HEK293T (cell line): Measurements from ENCODE around the gene RCAN1.

Source experiments
- CTCF ChIA-PET: fragments of 350-600 bp; formaldehyde crosslinking; extraction: SDS; loops from one replicate; lab custom pipeline; 2021; ENCODE audit warnings: antibody characterized with exemption, inconsistent platforms; lab: Yijun Ruan, JAX
- POLR2A ChIA-PET: fragments of 350-600 bp; formaldehyde crosslinking; extraction: SDS; loops from one replicate; lab custom pipeline; 2020; ENCODE audit warnings: antibody characterized with exemption, inconsistent platforms; lab: Yijun Ruan, JAX
- DNase-seq: peaks from one replicate; pipeline ENCODE4 v3.0.0; 2012; ENCODE audit warnings: mixed read lengths; ENCODE audit errors: extremely low spot score
- ARNT ChIP-seq: fragments of 450-650 bp; IDR thresholded peaks from 2 replicates; pipeline ENCODE4 v1.6.1; 2017; ENCODE audit warnings: mild to moderate bottlenecking
- BHLHE40 ChIP-seq: fragments of 450-650 bp; IDR thresholded peaks from 2 replicates; pipeline ENCODE4 v1.6.1; 2016; ENCODE audit warnings: mild to moderate bottlenecking, moderate library complexity, borderline replicate concordance
- CTBP1 ChIP-seq: fragments of 450-650 bp; IDR thresholded peaks from 2 replicates; pipeline ENCODE4 v1.6.1; 2016; ENCODE audit warnings: borderline replicate concordance
- ELF4 ChIP-seq: fragments of 450-650 bp; IDR thresholded peaks from 2 replicates; pipeline ENCODE4 v1.6.1; 2017; ENCODE audit warnings: antibody characterized with exemption
- FOXA1 ChIP-seq: fragments of 450-650 bp; IDR thresholded peaks from 2 replicates; pipeline ENCODE4 v1.6.1; 2016; ENCODE audit warnings: mild to moderate bottlenecking
- FOXK2 ChIP-seq: fragments of 450-650 bp; IDR thresholded peaks from 2 replicates; pipeline ENCODE4 v1.6.1; 2016; ENCODE audit warnings: mild to moderate bottlenecking
- FOXM1 ChIP-seq: fragments of 450-650 bp; IDR thresholded peaks from 2 replicates; pipeline ENCODE4 v1.6.1; 2017; ENCODE audit warnings: mild to moderate bottlenecking, borderline replicate concordance
- HDGF ChIP-seq: fragments of 450-650 bp; IDR thresholded peaks from 2 replicates; pipeline ENCODE4 v1.6.1; 2017; ENCODE audit warnings: antibody characterized with exemption, borderline replicate concordance
- L3MBTL2 ChIP-seq: fragments of 450-650 bp; conservative IDR thresholded peaks from 2 replicates; pipeline ENCODE4 v1.6.1; 2016; ENCODE audit warnings: mild to moderate bottlenecking
- LEF1 ChIP-seq: fragments of 450-650 bp; IDR thresholded peaks from 2 replicates; pipeline ENCODE4 v1.6.1; 2017; ENCODE audit warnings: mild to moderate bottlenecking, borderline replicate concordance
- NFRKB ChIP-seq: fragments of 450-650 bp; IDR thresholded peaks from 2 replicates; pipeline ENCODE4 v1.6.1; 2016; ENCODE audit warnings: mild to moderate bottlenecking, moderate library complexity
- SP1 ChIP-seq: fragments of 450-650 bp; IDR thresholded peaks from 2 replicates; pipeline ENCODE4 v1.6.1; 2017
- SUZ12 ChIP-seq: fragments of 450-650 bp; IDR thresholded peaks from 2 replicates; pipeline ENCODE4 v1.6.1; 2016; ENCODE audit warnings: mild to moderate bottlenecking
- TARDBP ChIP-seq: fragments of 450-650 bp; IDR thresholded peaks from 2 replicates; pipeline ENCODE4 v1.6.1; 2016
- ZNF384 ChIP-seq: fragments of 450-650 bp; IDR thresholded peaks from 2 replicates; pipeline ENCODE4 v1.6.1; 2016
- TF ChIP-seq, protein P1 (sequence below): fragments of 450-650 bp; IDR thresholded peaks from 2 replicates; pipeline ENCODE4 v1.6.1; 2016

The RCAN1 gene

GRCh38 chr21:34648739-34649297, 33.9 kb upstream of the RCAN1 start:
- DNase-seq: no peak
- POLR2A ChIA-PET: no interaction called here
- no peak for TF ChIP-seq FOXK2
- no peak for TF ChIP-seq L3MBTL2
- no peak for TF ChIP-seq FOXM1
- CTCF ChIA-PET: no interaction called here

DNA sequence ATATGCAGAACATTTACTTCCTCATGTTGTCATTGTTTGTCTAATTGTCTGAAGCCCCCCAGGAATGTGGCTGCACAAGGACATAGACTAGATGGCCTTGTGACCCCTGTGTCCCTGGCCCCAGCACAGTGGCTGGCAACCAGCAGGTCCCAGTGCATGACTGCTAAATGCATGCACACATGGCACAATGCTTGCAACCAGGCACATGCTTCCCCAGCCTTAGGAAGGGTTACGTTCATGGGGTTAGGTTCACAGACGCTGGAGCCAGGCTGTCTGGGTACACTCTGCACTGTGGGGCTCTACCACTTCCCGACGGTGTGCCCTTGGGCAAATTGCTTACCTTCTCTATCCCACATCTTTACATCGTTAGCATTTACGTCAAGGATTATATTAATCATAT, 32.6 kb upstream of the RCAN1 start:
- DNase-seq: no peak
- POLR2A ChIA-PET: no interaction called here
- CTCF ChIA-PET: no interaction called here
- TF ChIP-seq SUZ12 (no peak), ELF4 (no peak), LEF1 (no peak), NFRKB (no peak), FOXA1 (no peak), SP1 (no peak), ARNT (no peak), HDGF (no peak), CTBP1 (no peak), FOXM1 (no peak), FOXK2 (no peak), L3MBTL2 (no peak), ZNF384 (no peak), TARDBP (no peak), BHLHE40 (no peak)
- TF ChIP-seq, protein P1, sequence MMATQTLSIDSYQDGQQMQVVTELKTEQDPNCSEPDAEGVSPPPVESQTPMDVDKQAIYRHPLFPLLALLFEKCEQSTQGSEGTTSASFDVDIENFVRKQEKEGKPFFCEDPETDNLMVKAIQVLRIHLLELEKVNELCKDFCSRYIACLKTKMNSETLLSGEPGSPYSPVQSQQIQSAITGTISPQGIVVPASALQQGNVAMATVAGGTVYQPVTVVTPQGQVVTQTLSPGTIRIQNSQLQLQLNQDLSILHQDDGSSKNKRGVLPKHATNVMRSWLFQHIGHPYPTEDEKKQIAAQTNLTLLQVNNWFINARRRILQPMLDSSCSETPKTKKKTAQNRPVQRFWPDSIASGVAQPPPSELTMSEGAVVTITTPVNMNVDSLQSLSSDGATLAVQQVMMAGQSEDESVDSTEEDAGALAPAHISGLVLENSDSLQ: no peak

GRCh38 chr21:34644825-34645224, 29.9 kb upstream of the RCAN1 start:
- TF ChIP-seq NFRKB (no peak), ZNF384 (no peak), LEF1 (no peak), HDGF (no peak), SUZ12 (no peak), ARNT (no peak), FOXM1 (no peak), FOXA1 (no peak), CTBP1 (no peak), BHLHE40 (no peak), FOXK2 (no peak), TARDBP (no peak), L3MBTL2 (no peak)
- TF ChIP-seq, protein P1: no peak
- ChIA-PET POLR2A (no interaction called here), CTCF (no interaction called here)
- DNase-seq: no peak

GRCh38 chr21:34642211-34643075, 27.5 kb upstream of the RCAN1 start:
- POLR2A ChIA-PET: no interaction called here
- no peak for DNase-seq
- TF ChIP-seq ARNT (no peak), FOXM1 (no peak), ELF4 (no peak), TARDBP (no peak), LEF1 (no peak), SUZ12 (no peak), SP1 (no peak), ZNF384 (no peak), L3MBTL2 (no peak), NFRKB (no peak), FOXA1 (no peak), CTBP1 (no peak), HDGF (no peak), FOXK2 (no peak), BHLHE40 (no peak)
- TF ChIP-seq, protein P1: no peak
- CTCF ChIA-PET: no interaction called here

GRCh38 chr21:34640858-34641257, 25.9 kb upstream of the RCAN1 start:
- POLR2A ChIA-PET: no interaction called here
- TF ChIP-seq HDGF: no peak
- no peak for TF ChIP-seq BHLHE40
- TF ChIP-seq NFRKB: no peak
- no peak for TF ChIP-seq FOXM1
- no peak for TF ChIP-seq ARNT
- no peak for TF ChIP-seq FOXA1
- no peak for TF ChIP-seq ZNF384
- TF ChIP-seq, protein P1: no peak
- no peak for TF ChIP-seq TARDBP
- TF ChIP-seq LEF1: no peak
- TF ChIP-seq SP1: no peak
- no peak for TF ChIP-seq CTBP1
- no peak for TF ChIP-seq ELF4
- no peak for TF ChIP-seq FOXK2
- TF ChIP-seq SUZ12: no peak
- no peak for TF ChIP-seq L3MBTL2
- no peak for DNase-seq
- CTCF ChIA-PET: no interaction called here
